ENCODE measurements around the gene ZNF816. TPM values are rescaled to one million over a fixed set of nuclear protein-coding genes. Genes with fewer than 3 reads are reported as not detected.
"Not testable (repeated sequence)": the region's sequence is repeated elsewhere in the genome, so short reads cannot be mapped to it uniquely, and the experiment has no call there.

The ZNF816 gene
- total RNA-seq, 1 experiment from 2014 or later = 0.63 TPM

GRCh38 chr19:52987221-52987620 lies 24.5 kb upstream of the ZNF816 start:
- Histone ChIP-seq H3K4me3 (no peak overlapping the region), H3K27me3 (no peaks in the 10 kb centered on the region), H3K36me3 (no peaks in the 10 kb centered on the region), H3K9me3 (peaks cover 23% of the 10 kb centered on the region)
- DNase-seq = no peak

DNA sequence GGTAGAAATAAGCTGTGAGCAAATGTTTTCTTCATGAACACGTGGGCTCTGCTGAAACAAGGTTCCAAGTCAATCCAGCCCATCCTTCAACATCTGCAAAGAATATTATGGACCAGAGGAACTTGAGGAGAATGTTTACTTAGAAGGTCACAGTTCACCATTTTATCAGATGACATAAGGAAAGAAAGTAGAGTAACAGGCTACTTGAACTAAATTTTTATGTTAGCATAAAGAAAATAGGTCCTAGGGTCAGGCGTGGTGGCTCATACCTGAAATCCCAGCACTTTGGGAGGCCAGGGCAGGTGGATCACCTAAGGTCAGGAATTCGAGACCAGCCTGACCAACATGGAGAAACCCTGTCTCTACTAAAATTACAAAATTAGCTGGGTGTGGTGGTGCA lies 20.5 kb upstream of the ZNF816 start:
- not testable (repeated sequence) for H3K27me3 ChIP-seq, H3K36me3 ChIP-seq, DNase-seq, H3K4me3 ChIP-seq
- H3K9me3 ChIP-seq = peaks cover 23% of the 10 kb centered on the region

DNA sequence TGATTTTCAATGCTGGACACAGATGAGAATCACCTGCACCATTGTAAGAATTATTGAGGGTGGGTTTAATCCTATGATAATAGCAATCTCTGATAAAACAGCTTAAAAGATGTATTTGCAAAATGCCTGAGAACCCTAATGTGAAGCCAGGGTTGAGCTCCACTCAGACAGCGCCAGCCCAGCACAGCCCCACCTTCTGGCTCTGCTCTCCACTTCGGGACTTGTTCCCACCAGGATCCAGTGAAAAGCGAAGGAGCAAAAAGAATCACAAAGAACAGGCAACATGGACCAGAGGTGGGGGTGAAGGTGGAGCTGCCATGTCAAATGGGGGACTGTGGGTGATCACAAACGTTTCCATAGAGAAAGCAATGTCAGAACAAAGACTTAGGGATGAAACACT lies 18.6 kb upstream of the ZNF816 start:
- DNase-seq = no peak
- H3K36me3 ChIP-seq = no peaks in the 10 kb centered on the region
- peaks cover 14% of the 10 kb centered on the region for H3K9me3 ChIP-seq
- H3K4me3 ChIP-seq = no peak overlapping the region
- H3K27me3 ChIP-seq = no peaks in the 10 kb centered on the region

DNA sequence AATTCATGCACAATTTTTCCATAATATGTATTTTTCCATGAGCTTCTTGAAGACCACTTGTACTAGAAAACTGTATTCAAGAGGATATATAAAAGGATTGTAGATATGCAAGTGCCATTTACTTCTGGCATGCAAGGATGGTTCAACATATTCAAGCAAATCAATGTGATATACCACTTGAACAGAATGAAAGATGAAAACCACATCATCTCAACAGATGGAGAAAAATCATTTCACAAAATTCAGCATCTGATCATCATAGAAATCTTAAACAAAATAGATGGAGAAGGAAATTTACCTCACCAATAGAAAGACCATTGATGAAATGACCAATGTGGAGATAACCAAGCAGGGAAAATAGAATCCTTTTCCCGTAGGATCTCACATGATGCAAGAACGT lies 5.1 kb upstream of the ZNF816 start:
- Histone ChIP-seq H3K4me3 (no peak overlapping the region), H3K27me3 (no peaks in the 10 kb centered on the region), H3K36me3 (no peaks in the 10 kb centered on the region), H3K9me3 (peaks cover 9% of the 10 kb centered on the region)
- no peak for DNase-seq

DNA sequence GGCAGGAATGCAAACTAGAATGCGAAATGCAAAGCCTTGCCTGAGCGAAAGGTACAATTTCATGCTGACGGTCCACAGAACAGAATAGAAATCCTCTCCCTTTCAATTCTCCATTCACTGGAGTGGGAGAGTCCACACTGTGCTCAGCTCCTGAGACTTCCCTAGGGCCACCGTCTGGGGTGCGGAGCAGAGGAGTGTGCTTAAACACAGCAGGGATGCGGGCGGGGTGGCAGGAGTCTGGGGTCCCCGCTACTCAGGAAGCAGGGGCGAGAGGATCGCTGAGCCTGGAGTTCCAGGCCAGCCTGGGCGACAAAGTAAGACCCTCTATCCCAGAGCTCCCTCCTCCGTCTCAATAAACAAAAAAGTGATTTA lies 552 bp upstream of the ZNF816 start:
- no peak for DNase-seq
- Histone ChIP-seq H3K27me3 (no peaks in the 10 kb centered on the region), H3K4me3 (peak overlapping the region; percentile 55), H3K36me3 (no peaks in the 10 kb centered on the region), H3K9me3 (peaks cover 4% of the 10 kb centered on the region; the same call in 1 of the 2 replicates)

GRCh38 chr19:52961981-52962380 lies 700 bp downstream of the ZNF816 start:
- Histone ChIP-seq H3K27me3 (no peaks in the 10 kb centered on the region), H3K4me3 (peak overlapping the region; percentile 55), H3K9me3 (peaks cover 10% of the 10 kb centered on the region; the same call in 1 of the 2 replicates), H3K36me3 (no peaks in the 10 kb centered on the region)
- DNase-seq = no peak

DNA sequence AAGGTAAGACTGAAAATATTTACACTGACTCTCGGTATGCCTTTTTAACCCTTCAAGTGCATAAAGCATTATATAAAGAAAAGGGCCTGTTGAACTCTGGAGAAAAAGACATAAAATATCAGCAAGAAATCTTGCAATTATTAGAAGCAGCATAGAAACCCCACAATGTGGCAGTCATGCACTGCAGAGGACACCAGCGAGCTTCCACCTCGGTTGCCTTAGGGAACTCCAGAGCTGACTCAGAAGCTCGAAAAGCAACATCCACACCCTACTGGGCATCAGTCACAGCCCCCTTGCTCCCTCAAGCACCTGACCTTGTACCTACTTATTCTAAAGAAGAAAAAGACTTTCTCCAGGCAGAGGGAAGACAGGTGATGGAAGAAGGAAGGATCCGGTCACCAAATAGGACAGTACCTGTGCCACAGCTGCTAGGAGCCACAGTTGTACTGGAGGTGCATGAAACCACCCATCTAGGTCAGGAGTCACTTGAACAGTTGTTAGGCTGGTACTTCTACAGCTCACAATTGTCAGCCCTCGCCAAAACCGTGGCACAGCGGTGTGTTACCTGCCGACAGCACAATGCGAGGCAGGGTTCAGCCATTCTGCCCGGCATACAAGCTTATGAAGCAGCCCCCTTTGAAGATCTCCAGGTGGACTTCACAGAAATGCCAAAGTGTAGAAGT lies 2.9 kb downstream of the ZNF816 start:
- Histone ChIP-seq H3K36me3 (no peaks in the 10 kb centered on the region), H3K9me3 (peaks cover 17% of the 10 kb centered on the region; the same call in 1 of the 2 replicates), H3K4me3 (no peak overlapping the region), H3K27me3 (no peaks in the 10 kb centered on the region)
- DNase-seq = no peak

GRCh38 chr19:52957591-52957990 lies 5.1 kb downstream of the ZNF816 start:
- Histone ChIP-seq H3K36me3 (peaks cover 2% of the 10 kb centered on the region; the same call in 1 of the 2 replicates), H3K9me3 (peaks cover 17% of the 10 kb centered on the region; the same call in 1 of the 2 replicates), H3K27me3 (no peaks in the 10 kb centered on the region), H3K4me3 (no peak overlapping the region)
- DNase-seq = no peak

GRCh38 chr19:52956917-52957316 lies 5.8 kb downstream of the ZNF816 start:
- Histone ChIP-seq H3K27me3 (no peaks in the 10 kb centered on the region), H3K4me3 (no peak overlapping the region), H3K9me3 (peaks cover 17% of the 10 kb centered on the region; the same call in 1 of the 2 replicates), H3K36me3 (peaks cover 2% of the 10 kb centered on the region; the same call in 1 of the 2 replicates)
- no peak for DNase-seq

DNA sequence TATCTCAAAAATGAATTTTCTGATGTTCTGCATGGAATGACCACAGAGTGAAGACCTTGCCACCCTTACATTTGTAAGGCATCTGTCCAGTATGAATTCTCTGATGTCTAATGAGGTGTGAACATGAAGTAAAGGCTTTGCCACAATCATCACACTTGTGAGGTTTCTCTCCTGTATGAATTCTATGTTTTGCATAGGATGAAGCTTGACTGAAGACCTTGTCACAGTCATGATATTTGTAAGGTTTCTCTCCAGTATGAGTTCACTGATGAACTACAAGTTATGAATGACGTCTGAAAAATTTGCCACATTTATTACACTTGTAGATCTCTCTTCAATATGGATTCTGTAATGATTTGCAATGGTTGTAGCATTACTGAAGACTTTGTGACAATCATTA lies 13.3 kb downstream of the ZNF816 start:
- no peak for DNase-seq
- H3K36me3 ChIP-seq = peaks cover 4% of the 10 kb centered on the region; the same call in 1 of the 2 replicates
- H3K27me3 ChIP-seq = no peaks in the 10 kb centered on the region
- peaks cover 19% of the 10 kb centered on the region for H3K9me3 ChIP-seq
- no peak overlapping the region for H3K4me3 ChIP-seq

DNA sequence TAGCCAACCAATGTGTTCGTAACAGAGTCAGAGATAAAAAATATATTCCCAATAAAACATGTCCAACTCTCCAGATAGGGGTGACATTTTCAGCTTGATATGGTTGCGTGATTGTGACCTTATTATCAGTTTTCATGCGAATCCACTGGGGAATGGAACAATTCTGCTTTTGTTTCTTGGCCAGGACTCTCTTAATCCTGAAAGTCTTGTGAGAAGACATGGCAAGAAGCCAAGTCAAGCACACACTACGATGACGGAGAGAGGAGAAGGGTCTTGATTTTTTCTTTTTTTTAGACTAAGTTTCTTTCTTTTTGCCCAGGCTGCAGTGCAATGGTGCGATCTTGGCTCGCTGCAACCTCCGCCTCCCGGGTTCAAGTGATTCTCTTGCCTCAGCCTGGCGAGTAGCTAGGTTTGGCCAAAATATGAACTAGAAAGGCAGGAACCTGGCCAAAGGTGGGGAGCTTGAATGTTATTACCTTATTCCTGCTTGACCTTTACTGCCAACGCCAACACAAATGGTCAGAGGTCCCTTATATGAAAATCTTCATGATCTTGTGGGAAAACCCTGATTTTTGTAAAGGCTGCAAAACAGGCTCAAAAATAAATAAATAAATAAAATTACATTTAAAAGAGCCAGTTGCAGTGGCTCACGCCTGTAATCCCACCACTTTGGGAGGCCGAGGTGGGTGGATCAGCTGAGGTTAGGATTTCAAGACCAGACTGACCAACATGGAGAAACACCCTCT lies 14.5 kb downstream of the ZNF816 start:
- peaks cover 4% of the 10 kb centered on the region; the same call in 1 of the 2 replicates for H3K36me3 ChIP-seq
- H3K27me3 ChIP-seq = no peaks in the 10 kb centered on the region
- no peak for DNase-seq
- H3K9me3 ChIP-seq = peaks cover 19% of the 10 kb centered on the region
- no peak overlapping the region for H3K4me3 ChIP-seq

- no peak for DNase-seq
Measured at GRCh38 chr19:52946322-52947310, 16.1 kb downstream of the ZNF816 start.

DNA sequence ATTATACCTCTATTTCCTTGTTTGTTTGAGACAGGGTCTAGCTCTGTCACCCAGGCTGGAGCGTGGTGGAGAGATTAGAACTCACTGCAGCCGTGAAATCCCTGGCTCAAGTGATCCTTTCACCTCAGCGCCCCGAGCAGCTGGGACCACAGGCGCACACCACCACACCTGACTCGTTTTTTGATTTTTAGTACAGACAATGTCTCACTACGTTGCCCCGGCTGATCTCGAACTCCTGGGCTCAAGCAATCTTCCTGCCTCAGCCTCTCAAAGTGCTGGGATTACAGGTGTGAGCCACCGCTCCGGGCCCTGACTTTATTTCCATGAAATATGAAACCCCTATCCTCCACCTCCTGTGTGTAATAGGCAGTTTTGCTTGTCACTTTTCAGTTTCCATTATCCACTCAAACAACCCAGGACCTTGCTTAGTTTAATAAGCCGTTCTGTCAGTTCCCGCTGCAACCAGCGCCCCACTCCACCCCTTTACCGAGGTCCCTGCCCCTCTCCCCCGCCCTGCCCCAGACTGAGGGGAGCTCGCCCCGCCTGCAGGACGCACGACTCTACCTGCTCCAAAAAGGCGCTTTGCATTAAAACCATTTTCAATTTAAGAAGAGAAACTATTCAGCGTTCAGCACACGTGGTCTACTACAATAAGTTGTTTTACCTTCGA lies 16.9 kb downstream of the ZNF816 start:
- H3K9me3 ChIP-seq = peaks cover 19% of the 10 kb centered on the region
- no peaks in the 10 kb centered on the region for H3K27me3 ChIP-seq
- DNase-seq = no peak
- H3K4me3 ChIP-seq = no peak overlapping the region
- no peaks in the 10 kb centered on the region for H3K36me3 ChIP-seq

More at GRCh38 chr19:52946322-52947310, 16.1 kb downstream of the ZNF816 start:
- Histone ChIP-seq H3K36me3 (0 out of 2 replicates have a peak, but pooled peaks cover 2% of the 10 kb centered on the region), H3K27me3 (no peaks in the 10 kb centered on the region), H3K4me3 (no peak overlapping the region), H3K9me3 (peaks cover 19% of the 10 kb centered on the region)

- H3K4me3 ChIP-seq, DNase-seq, H3K36me3 ChIP-seq, H3K27me3 ChIP-seq: not testable (repeated sequence)
- peaks cover 19% of the 10 kb centered on the region for H3K9me3 ChIP-seq
Measured at GRCh38 chr19:52944703-52945493, 17.8 kb downstream of the ZNF816 start.

DNA sequence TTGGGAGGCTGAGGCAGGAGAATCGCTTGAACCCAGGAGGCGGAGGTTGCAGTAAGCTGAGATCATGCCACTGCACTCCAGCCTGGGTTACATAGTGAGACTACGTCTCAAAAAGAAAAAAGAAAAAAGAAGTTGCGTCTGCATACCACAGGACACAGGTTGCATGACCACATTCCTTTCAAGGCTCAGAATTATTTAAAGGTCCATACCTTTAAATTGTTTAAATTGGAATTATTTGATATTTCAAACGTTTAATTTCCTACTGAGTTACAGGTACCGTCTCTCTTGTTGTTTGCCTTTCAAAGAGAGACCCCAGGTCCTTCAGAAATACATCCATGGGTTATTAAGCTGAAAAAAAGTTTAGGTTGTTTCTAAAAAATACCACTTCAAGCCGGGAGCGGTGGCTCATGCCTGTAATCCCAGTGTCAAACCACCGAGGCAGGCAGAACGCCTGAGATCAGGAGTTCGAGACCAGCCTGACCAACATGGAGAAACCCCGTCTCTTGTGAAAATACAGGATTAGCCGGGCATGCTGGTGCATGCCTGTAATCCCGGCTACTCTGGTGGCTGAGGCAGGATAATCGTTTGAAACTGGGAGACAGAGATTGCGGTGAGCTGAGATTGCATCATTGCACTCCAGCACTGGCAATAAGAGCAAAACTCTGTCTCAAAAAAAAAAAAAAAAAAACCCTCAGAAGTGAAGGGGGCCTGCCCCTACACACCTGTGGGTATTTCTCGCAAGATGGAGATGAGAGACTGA lies 18.6 kb downstream of the ZNF816 start:
- Histone ChIP-seq H3K27me3 (no peaks in the 10 kb centered on the region), H3K9me3 (peaks cover 15% of the 10 kb centered on the region), H3K4me3 (no peak overlapping the region), H3K36me3 (no peaks in the 10 kb centered on the region)
- DNase-seq = no peak

Measured in MG63 (cell line).